Measurements from ENCODE around the gene CGNL1.

Gene CGNL1

GRCh38 chr15:57421110-57421509 is 44.8 kb downstream of the CGNL1 start:
- no peak overlapping the region for H3K4me3 ChIP-seq (ENCODE audit: control insufficient read depth, low read depth, low read length)
- no peak for TF ChIP-seq CTCF (conservative IDR thresholded peaks at IDR 0.05; ENCODE audit: control insufficient read depth, insufficient read depth, low read depth, low read length)
- no peak for DNase-seq (ENCODE audit: low read depth)

DNA sequence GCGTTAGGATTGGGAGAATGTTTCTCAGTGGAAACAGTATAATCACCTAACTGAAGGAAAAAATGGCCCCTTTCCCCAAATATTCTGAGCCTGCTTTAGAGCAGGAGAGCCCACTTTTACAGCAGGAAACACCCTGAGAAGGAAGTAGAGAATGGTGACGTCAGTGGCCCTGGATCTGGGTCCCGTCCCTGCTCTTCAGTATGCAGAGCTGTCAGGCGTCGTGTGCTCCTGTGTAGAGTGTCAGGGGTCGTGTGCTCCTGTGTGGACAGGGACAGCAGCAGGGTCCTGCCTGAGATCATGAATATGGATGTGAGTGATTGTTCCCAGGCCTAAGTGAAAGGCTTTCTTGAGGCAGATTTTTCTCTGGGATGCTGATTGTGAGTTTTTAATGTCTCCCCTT is 45.2 kb downstream of the CGNL1 start:
- no peak overlapping the region for H3K4me3 ChIP-seq (ENCODE audit: control insufficient read depth, low read depth, low read length)
- DNase-seq (ENCODE audit: low read depth): no peak
- no peak for TF ChIP-seq CTCF (conservative IDR thresholded peaks at IDR 0.05; ENCODE audit: control insufficient read depth, insufficient read depth, low read depth, low read length)

GRCh38 chr15:57422113-57422754 is 45.9 kb downstream of the CGNL1 start:
- H3K4me3 ChIP-seq (ENCODE audit: control insufficient read depth, low read depth, low read length): no peak overlapping the region
- no peak for TF ChIP-seq CTCF (conservative IDR thresholded peaks at IDR 0.05; ENCODE audit: control insufficient read depth, insufficient read depth, low read depth, low read length)
- DNase-seq (ENCODE audit: low read depth): peak; percentile 53

DNA sequence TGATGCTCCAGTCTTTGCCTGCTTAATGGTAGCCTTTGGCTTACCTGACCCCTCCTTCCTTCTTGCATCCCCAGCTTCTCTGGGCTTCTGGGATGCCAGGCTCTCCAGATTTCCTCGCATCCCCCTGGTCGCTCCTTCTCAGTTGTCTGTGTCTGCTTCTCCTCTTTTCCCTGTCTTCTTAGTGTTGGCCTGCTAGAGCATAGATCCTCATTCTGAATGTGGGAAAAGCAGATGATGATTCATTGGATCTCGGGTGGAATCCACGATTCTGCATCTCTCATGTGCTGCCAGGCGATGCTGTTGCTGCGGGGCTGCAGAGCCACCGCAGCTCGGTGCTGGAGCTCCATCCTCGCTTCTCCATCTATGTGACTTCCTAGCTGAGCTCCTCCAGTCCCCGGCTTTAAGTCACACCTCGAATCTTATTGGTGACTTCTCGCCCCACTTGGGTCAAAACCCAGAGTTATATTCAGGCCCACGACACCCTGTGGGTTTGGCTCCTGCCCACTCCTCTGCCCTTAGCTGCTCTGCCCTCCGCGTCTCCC is 47.4 kb downstream of the CGNL1 start:
- no peak for TF ChIP-seq CTCF (conservative IDR thresholded peaks at IDR 0.05; ENCODE audit: control insufficient read depth, insufficient read depth, low read depth, low read length)
- H3K4me3 ChIP-seq (ENCODE audit: control insufficient read depth, low read depth, low read length): no peak overlapping the region
- DNase-seq (ENCODE audit: low read depth): no peak

- no peak for TF ChIP-seq CTCF (conservative IDR thresholded peaks at IDR 0.05; ENCODE audit: control insufficient read depth, insufficient read depth, low read depth, low read length)
- no peak for DNase-seq (ENCODE audit: low read depth)
- no peak overlapping the region for H3K4me3 ChIP-seq (ENCODE audit: control insufficient read depth, low read depth, low read length)
These were observed 48.5 kb downstream of the CGNL1 start for GRCh38 chr15:57424628-57425405.

DNA sequence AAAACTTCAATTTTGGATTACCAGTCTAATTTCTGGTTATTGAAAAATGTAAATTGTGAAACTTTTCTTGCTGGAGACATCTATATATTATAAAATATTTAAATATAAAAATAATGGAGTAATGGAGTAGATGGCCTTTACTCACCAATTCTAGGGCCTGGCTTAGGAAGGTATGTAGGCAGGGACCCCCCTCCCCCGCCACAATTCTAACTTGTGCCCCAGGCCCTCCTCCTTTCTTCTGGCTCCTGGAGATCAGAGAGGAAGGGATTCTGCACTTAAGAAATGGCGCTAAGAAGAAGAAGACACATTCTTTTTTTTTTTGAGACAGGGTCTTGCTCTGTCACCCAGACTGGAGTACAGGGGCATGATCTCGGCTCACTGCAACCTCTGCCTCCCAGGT is 49.5 kb downstream of the CGNL1 start:
- DNase-seq (ENCODE audit: low read depth): no peak
- no peak overlapping the region for H3K4me3 ChIP-seq (ENCODE audit: control insufficient read depth, low read depth, low read length)
- no peak for TF ChIP-seq CTCF (conservative IDR thresholded peaks at IDR 0.05; ENCODE audit: control insufficient read depth, insufficient read depth, low read depth, low read length)
